IMR-90 (cell line): ENCODE results near the gene IL12RB1. TPM values are rescaled to one million over a fixed set of nuclear protein-coding genes. Genes with fewer than 3 reads are reported as not detected.

Experiments used
- ATAC-seq: fragments of 200-7000 bp; cut with Tn5 transposase; 2 replicates; pipeline ENCODE4 v1.9.1; 2020; ENCODE audit warnings: low read depth, mild to moderate bottlenecking, moderate library complexity
- BruUV-seq: library from RNA; stranded (reverse); fragments of 400-500 nt; replicated peaks from 2 replicates; lab custom pipeline; 2021; lab: Mats Ljungman, UMichigan
- CTCF ChIA-PET: fragments of 300-600 bp; formaldehyde crosslinking; extraction: SDS; loops from one replicate; lab custom pipeline; 2021; ENCODE audit warnings: antibody characterized with exemption; lab: Yijun Ruan, JAX
- POLR2A ChIA-PET: fragments of 300-600 bp; sonication (Branson Sonifier 250); formaldehyde crosslinking; loops from one replicate; lab custom pipeline; 2022; ENCODE audit warnings: antibody characterized with exemption; ENCODE audit not compliant: unreplicated experiment; lab: Charles Lee
- DNase-seq: peaks from one replicate; pipeline ENCODE4 v3.0.0; 2013
- H2AFZ ChIP-seq: replicated peaks from 2 replicates; pipeline ENCODE3; 2013; ENCODE audit warnings: low read length, mild to moderate bottlenecking; ENCODE audit not compliant: poor library complexity
- H2AK5ac ChIP-seq: 2 replicates; pipeline ENCODE4 v1.6.1; 2013; ENCODE audit warnings: low read depth, low read length, inconsistent platforms
- H2AK9ac ChIP-seq: replicated peaks from 2 replicates; pipeline ENCODE3; 2013; ENCODE audit warnings: mild to moderate bottlenecking, low read depth, low read length, moderate library complexity; ENCODE audit not compliant: poor library complexity
- H2BK120ac ChIP-seq: 2 replicates; pipeline ENCODE4 v1.6.1; 2013; ENCODE audit warnings: low read depth, low read length, inconsistent platforms
- H2BK15ac ChIP-seq: 3 replicates; pipeline ENCODE4 v1.6.1; 2013; ENCODE audit warnings: low read depth, low read length, inconsistent platforms
- H2BK20ac ChIP-seq: 2 replicates; pipeline ENCODE4 v1.6.1; 2013; ENCODE audit warnings: low read depth, mild to moderate bottlenecking, inconsistent platforms, low read length, moderate library complexity
- H2BK5ac ChIP-seq: 2 replicates; pipeline ENCODE4 v1.6.1; 2013; ENCODE audit warnings: mild to moderate bottlenecking, low read depth, low read length, inconsistent platforms; ENCODE audit not compliant: poor library complexity, severe bottlenecking
- H3K14ac ChIP-seq: replicated peaks from 2 replicates; pipeline ENCODE4 v1.6.1; 2013; ENCODE audit warnings: low read depth, low read length, inconsistent platforms
- H3K18ac ChIP-seq: 2 replicates; pipeline ENCODE4 v1.6.1; 2013; ENCODE audit warnings: low read depth, low read length, control low read depth
- H3K23ac ChIP-seq: 2 replicates; pipeline ENCODE4 v1.6.1; 2013; ENCODE audit warnings: low read depth, low read length, inconsistent platforms
- H3K27ac ChIP-seq: 2 replicates; pipeline ENCODE4 v1.5.1; 2013; ENCODE audit warnings: mild to moderate bottlenecking, control low read depth, low read length; ENCODE audit not compliant: insufficient read depth
- H3K27me3 ChIP-seq: 2 replicates; pipeline ENCODE4 v1.6.1; 2013; ENCODE audit warnings: low read length; ENCODE audit not compliant: control insufficient read depth, insufficient read depth
- H3K36me3 ChIP-seq: 2 replicates; pipeline ENCODE4 v1.6.1; 2013; ENCODE audit warnings: low read length, mixed read lengths; ENCODE audit not compliant: control insufficient read depth, insufficient read depth
- H3K4ac ChIP-seq: 2 replicates; pipeline ENCODE4 v1.6.1; 2013; ENCODE audit warnings: low read depth, low read length, inconsistent platforms
- H3K4me1 ChIP-seq: 2 replicates; pipeline ENCODE4 v1.6.1; 2013; ENCODE audit warnings: low read length, mixed read lengths; ENCODE audit not compliant: control insufficient read depth, insufficient read depth
- H3K4me2 ChIP-seq: 2 replicates; pipeline ENCODE4 v1.6.1; 2013; ENCODE audit warnings: low read depth, mild to moderate bottlenecking, control low read depth, low read length, moderate library complexity
- H3K4me3 ChIP-seq: 2 replicates; pipeline ENCODE4 v1.5.1; 2013; ENCODE audit warnings: low read depth, mild to moderate bottlenecking, control low read depth, low read length, moderate library complexity; ENCODE audit not compliant: insufficient read depth
- H3K56ac ChIP-seq: 2 replicates; pipeline ENCODE4 v1.6.1; 2013; ENCODE audit warnings: low read length, inconsistent platforms; ENCODE audit not compliant: insufficient read depth; ENCODE audit errors: extremely low read depth
- H3K79me1 ChIP-seq, 2 experiments: 2 replicates each; pipeline ENCODE4 v1.6.1; 2013; ENCODE audit warnings: low read length in 2 of 2, inconsistent platforms in 1 of 2, low read depth in 1 of 2
- H3K9ac ChIP-seq: 2 replicates; pipeline ENCODE4 v1.6.1; 2013; ENCODE audit warnings: low read depth, low read length, control low read depth
- H3K9me1 ChIP-seq: 2 replicates; pipeline ENCODE4 v1.6.1; 2013; ENCODE audit warnings: low read length, inconsistent platforms; ENCODE audit not compliant: insufficient read depth
- H3K9me3 ChIP-seq: 2 replicates; pipeline ENCODE4 v1.6.1; 2013; ENCODE audit warnings: low read length; ENCODE audit not compliant: control insufficient read depth, insufficient read depth
- H4K20me1 ChIP-seq: 2 replicates; pipeline ENCODE4 v1.6.1; 2013; ENCODE audit warnings: low read length, inconsistent platforms; ENCODE audit not compliant: insufficient read depth
- H4K5ac ChIP-seq: 2 replicates; pipeline ENCODE4 v1.6.1; 2013; ENCODE audit warnings: mild to moderate bottlenecking, low read depth, low read length, control low read depth
- H4K8ac ChIP-seq, 2 experiments: 2 replicates each; pipeline ENCODE4 v1.6.1; 2013; ENCODE audit warnings: low read depth in 2 of 2, low read length in 2 of 2, control low read depth in 1 of 2, inconsistent platforms in 1 of 2
- H4K91ac ChIP-seq: 2 replicates; pipeline ENCODE4 v1.6.1; 2013; ENCODE audit warnings: low read depth, low read length, inconsistent platforms; ENCODE audit not compliant: insufficient read depth
- BHLHE40 ChIP-seq: fragments of 150-350 bp; IDR thresholded peaks from 2 replicates; pipeline ENCODE4 v1.6.1; 2016; ENCODE audit warnings: mild to moderate bottlenecking, low read depth, low read length
- FOS ChIP-seq: fragments of 150-350 bp; IDR thresholded peaks from 2 replicates; pipeline ENCODE4 v1.6.1; 2016; ENCODE audit warnings: low read depth, low read length
- MAFK ChIP-seq: IDR thresholded peaks from 2 replicates; pipeline ENCODE4 v1.6.1; 2012; ENCODE audit warnings: low read depth, low read length, improper control_type of control experiment
- POLR2A ChIP-seq: IDR thresholded peaks from 2 replicates; pipeline ENCODE4 v1.6.1; 2012; ENCODE audit warnings: mild to moderate bottlenecking, low read depth, low read length
- WGBS, 2 experiments: methylation state at CpG; one replicate each; pipeline versions ENCODE4 v1.1.5 to v1.1.7; 2013; ENCODE audit warnings: missing lambda C conversion rate in 2 of 2; ENCODE audit not compliant: insufficient read length in 1 of 2; ENCODE audit errors: extremely low coverage in 2 of 2; 5-methylcytosine and 5-hydroxymethylcytosine counted together
- dilution Hi-C: fragments of 300-500 bp; cut with HindIII; formaldehyde crosslinking; loops from one replicate; pipeline ENCODE4 v1.14.3; 2018; ENCODE audit warnings: low sequenced_read_pairs; ENCODE audit not compliant: unreplicated experiment
- in situ Hi-C: fragments of 300-500 bp; cut with MboI; formaldehyde crosslinking; loops from 3 replicates; pipeline ENCODE4 v1.14.3; 2019; ENCODE audit warnings: low sequenced_read_pairs, inconsistent platforms, mixed read lengths
- intact Hi-C: fragments of 100-400 bp; cut with micrococcal nuclease; formaldehyde crosslinking; loops from 2 replicates; pipeline ENCODE4 v1.10.0; 2022
- polyA plus RNA-seq, 3 experiments: library from polyadenylated mRNA; depleted of rRNA; stranded (reverse); fragments of >200 nt; gene quantifications; 2 replicates each; pipeline ENCODE4 v1.2.3, GENCODE V29; 2012; ENCODE audit warnings: low replicate concordance in 1 of 3
- total RNA-seq: library from RNA; depleted of rRNA; stranded (reverse); fragments of >200 nt; gene quantifications from 2 replicates; pipeline ENCODE4 v1.2.3, GENCODE V29; 2012

The IL12RB1 gene
- total and polyA plus RNA-seq, 2 of the 4 experiments (the other 2 are of a cell fraction): not detected

GRCh38 chr19:18021121-18021755 lies 65.5 kb downstream of the IL12RB1 start:
- peaks cover 0 to 6% of the 10 kb centered on the region in 2 experiments; a peak in 1 of 4 replicates for H3K79me1 ChIP-seq
- in situ Hi-C loops: no loop called here
- H3K9ac ChIP-seq: peak overlapping the region; percentile 53; the same call in 1 of the 2 replicates
- H4K5ac ChIP-seq: peak overlapping the region; percentile 100
- no peaks in the 10 kb centered on the region for H4K20me1 ChIP-seq
- ATAC-seq (peak; percentile 78), DNase-seq (peak; percentile 88)
- H3K4me2 ChIP-seq: peak overlapping the region; percentile 75
- peak overlapping the region; percentile 98 for H2AK9ac ChIP-seq
- H3K4ac ChIP-seq: peak overlapping the region; percentile 100
- WGBS, 2 experiments: 32% methylated on average over 16 of the region's 21 CpGs; no CpG with 5 or more reads in 1 of the 2 experiments
- peak overlapping the region; percentile 100 for H4K8ac ChIP-seq
- H3K27ac ChIP-seq: peak overlapping the region; percentile 84
- H3K23ac ChIP-seq: peak overlapping the region; percentile 98; the same call in 1 of the 2 replicates
- BruUV-seq: no TSS peak
- H2BK15ac ChIP-seq: peak overlapping the region; percentile 100; the same call in 2 of the 3 replicates
- H3K36me3 ChIP-seq: no peaks in the 10 kb centered on the region
- H2BK120ac ChIP-seq: peak overlapping the region; percentile 99
- peak overlapping the region; percentile 94 for H3K14ac ChIP-seq
- H4K91ac ChIP-seq: peak overlapping the region; percentile 98
- CTCF ChIA-PET: no interaction called here
- peak overlapping the region; percentile 97 for H2AFZ ChIP-seq
- peak overlapping the region; percentile 99 for H3K18ac ChIP-seq
- dilution Hi-C loops: no loop called here
- peak overlapping the region; percentile 98 for H2BK20ac ChIP-seq
- POLR2A ChIA-PET: no interaction called here
- H2BK5ac ChIP-seq: peak overlapping the region; percentile 96
- no peaks in the 10 kb centered on the region for H3K27me3 ChIP-seq
- peak; percentile 62; the same call in 1 of the 2 replicates for TF ChIP-seq FOS
- TF ChIP-seq POLR2A: 0 out of 2 replicates have a peak, but pooled peaks have one; percentile 18
- no peak for TF ChIP-seq MAFK
- TF ChIP-seq BHLHE40: peak; percentile 43
- H3K4me1 ChIP-seq: peaks cover 17% of the 10 kb centered on the region
- H3K4me3 ChIP-seq: no peak overlapping the region
- peaks cover 17% of the 10 kb centered on the region for H3K9me1 ChIP-seq
- peak overlapping the region; percentile 82; the same call in 1 of the 2 replicates for H3K56ac ChIP-seq
- H3K9me3 ChIP-seq: no peaks in the 10 kb centered on the region
- peak overlapping the region; percentile 99 for H2AK5ac ChIP-seq
- intact Hi-C loops: no loop called here
